ENCODE data around the gene MXD1.

DNA sequence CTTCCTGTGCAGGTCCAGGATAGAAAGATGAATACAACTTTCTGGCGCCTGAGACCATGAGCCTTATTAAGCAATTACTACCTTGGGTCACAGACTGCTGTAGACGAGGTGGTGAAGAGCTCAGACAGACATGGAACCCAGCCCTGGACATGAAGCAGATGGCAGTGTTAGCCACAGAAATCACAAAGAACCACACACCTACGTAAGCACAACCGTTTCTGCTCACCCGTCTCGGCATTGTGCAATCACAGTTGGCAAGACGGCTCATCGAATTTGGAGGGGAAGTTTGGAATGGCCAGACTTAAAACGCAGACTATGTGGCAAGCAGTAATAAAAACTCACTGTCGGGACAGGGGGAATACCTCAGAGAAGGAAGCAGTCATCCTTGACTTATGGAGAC is 70.8 kb downstream of the MXD1 start:
- TF ChIP-seq, protein P1, sequence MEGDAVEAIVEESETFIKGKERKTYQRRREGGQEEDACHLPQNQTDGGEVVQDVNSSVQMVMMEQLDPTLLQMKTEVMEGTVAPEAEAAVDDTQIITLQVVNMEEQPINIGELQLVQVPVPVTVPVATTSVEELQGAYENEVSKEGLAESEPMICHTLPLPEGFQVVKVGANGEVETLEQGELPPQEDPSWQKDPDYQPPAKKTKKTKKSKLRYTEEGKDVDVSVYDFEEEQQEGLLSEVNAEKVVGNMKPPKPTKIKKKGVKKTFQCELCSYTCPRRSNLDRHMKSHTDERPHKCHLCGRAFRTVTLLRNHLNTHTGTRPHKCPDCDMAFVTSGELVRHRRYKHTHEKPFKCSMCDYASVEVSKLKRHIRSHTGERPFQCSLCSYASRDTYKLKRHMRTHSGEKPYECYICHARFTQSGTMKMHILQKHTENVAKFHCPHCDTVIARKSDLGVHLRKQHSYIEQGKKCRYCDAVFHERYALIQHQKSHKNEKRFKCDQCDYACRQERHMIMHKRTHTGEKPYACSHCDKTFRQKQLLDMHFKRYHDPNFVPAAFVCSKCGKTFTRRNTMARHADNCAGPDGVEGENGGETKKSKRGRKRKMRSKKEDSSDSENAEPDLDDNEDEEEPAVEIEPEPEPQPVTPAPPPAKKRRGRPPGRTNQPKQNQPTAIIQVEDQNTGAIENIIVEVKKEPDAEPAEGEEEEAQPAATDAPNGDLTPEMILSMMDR (optimal IDR thresholded peaks at IDR 0.05 in 1 of 3, IDR thresholded peaks at IDR 0.05 in 1 of 3, conservative IDR thresholded peaks at IDR 0.05 in 1 of 3; ENCODE audit: extremely low read depth in 1 of 3, insufficient read depth in 2 of 3, low read length in 3 of 3), result no peak
- TF ChIP-seq EZH2 (IDR thresholded peaks at IDR 0.05; ENCODE audit: low read length), result no peak

Data from keratinocyte (primary cell).